ENCODE results near the gene ERC1. TPM values are rescaled to one million over a fixed set of nuclear protein-coding genes. Genes with fewer than 3 reads are reported as not detected.

ERC1 gene
- total and polyA plus RNA-seq, 9 of the 15 experiments (the other 6 are each of a cell fraction or from before 2014, with no cell fraction given) = 0.74 to 11.8 (median 4.8) TPM

GRCh38 chr12:1003600-1004271 lies 12.7 kb downstream of the ERC1 start:
- no TSS peak for BruUV-seq (replicated peaks)
- H3K9me3 ChIP-seq (replicated peaks; ENCODE audit: control insufficient read depth, insufficient read depth, low read depth, low read length) = no peaks in the 10 kb centered on the region
- no peak overlapping the region for H3K9ac ChIP-seq (ENCODE audit: insufficient read depth in 1 of 2, low read depth in 2 of 2, low read length in 2 of 2)
- H3K9me1 ChIP-seq (ENCODE audit: control insufficient read depth, insufficient read depth, low read length) = no peaks in the 10 kb centered on the region
- no peaks in the 10 kb centered on the region for H3K4me1 ChIP-seq (replicated peaks in 1 of 2; ENCODE audit: control insufficient read depth in 2 of 2, insufficient read depth in 2 of 2, low read length in 2 of 2)
- H2AFZ ChIP-seq (ENCODE audit: low read depth, low read length) = no peak overlapping the region
- DNase-seq (ENCODE audit: extremely low read depth in 1 of 4, low spot score in 3 of 4) (peak in 1 of 4 experiments; percentile 4), FAIRE-seq (peak; percentile 26), ATAC-seq (no peak; the same call in 2 of the 3 replicates)
- intact Hi-C loops (cut with micrococcal nuclease) = no loop called here
- no peaks in the 10 kb centered on the region for H4K20me1 ChIP-seq (replicated peaks; ENCODE audit: control insufficient read depth, insufficient read depth, low read length)
- 0 out of 3 replicates have a peak, but pooled peaks cover 3% of the 10 kb centered on the region for H3K79me2 ChIP-seq (ENCODE audit: control insufficient read depth, insufficient read depth, low read length)
- 54% methylated on average over 3 of the region's 3 CpGs for WGBS (ENCODE audit: insufficient coverage, low coverage, missing lambda C conversion rate)
- ChIA-PET CTCF (ENCODE audit: low intra/inter-chr PET ratio) (no interaction called here), POLR2A (no interaction called here)
- in situ Hi-C loops (cut with MboI) = no loop called here
- H3K4me2 ChIP-seq (ENCODE audit: insufficient read depth, low read length) = no peak overlapping the region
- no peak overlapping the region for H3K27ac ChIP-seq (ENCODE audit: extremely low read depth, low read depth, low read length)
- no peaks in the 10 kb centered on the region for H3K27me3 ChIP-seq (ENCODE audit: control insufficient read depth in 2 of 2, insufficient read depth in 2 of 2, low read length in 2 of 2)
- TF ChIP-seq SP1 (CRISPR knock-in tag; IDR thresholded peaks at IDR 0.05) = no peak
- no peaks in the 10 kb centered on the region for H3K36me3 ChIP-seq (ENCODE audit: control insufficient read depth, insufficient read depth, low read length)
- no peak overlapping the region for H3K4me3 ChIP-seq

GRCh38 chr12:1006255-1006654 lies 15.2 kb downstream of the ERC1 start:
- intact Hi-C loops (cut with micrococcal nuclease) (no loop called here), in situ Hi-C loops (cut with MboI) (no loop called here)
- POLR2A ChIA-PET = no interaction called here
- FAIRE-seq = no peak
- no peak overlapping the region for H3K27ac ChIP-seq (ENCODE audit: extremely low read depth, low read depth, low read length)
- H3K4me3 ChIP-seq = no peak overlapping the region
- H2AFZ ChIP-seq (ENCODE audit: low read depth, low read length) = no peak overlapping the region
- H3K27me3 ChIP-seq (ENCODE audit: control insufficient read depth in 2 of 2, insufficient read depth in 2 of 2, low read length in 2 of 2) = no peaks in the 10 kb centered on the region
- BruUV-seq (replicated peaks) = no TSS peak
- H3K9me3 ChIP-seq (replicated peaks; ENCODE audit: control insufficient read depth, insufficient read depth, low read depth, low read length) = no peaks in the 10 kb centered on the region
- no peak overlapping the region for H3K9ac ChIP-seq (ENCODE audit: insufficient read depth in 1 of 2, low read depth in 2 of 2, low read length in 2 of 2)
- no peaks in the 10 kb centered on the region for H3K9me1 ChIP-seq (ENCODE audit: control insufficient read depth, insufficient read depth, low read length)
- DNase-seq (ENCODE audit: extremely low read depth in 1 of 4, low spot score in 3 of 4) = no peak
- H3K4me2 ChIP-seq (ENCODE audit: insufficient read depth, low read length) = no peak overlapping the region
- H3K4me1 ChIP-seq (replicated peaks in 1 of 2; ENCODE audit: control insufficient read depth in 2 of 2, insufficient read depth in 2 of 2, low read length in 2 of 2) = no peaks in the 10 kb centered on the region
- 85% methylated on average over 5 of the region's 6 CpGs for WGBS (ENCODE audit: insufficient coverage, low coverage, missing lambda C conversion rate)
- H3K79me2 ChIP-seq (ENCODE audit: control insufficient read depth, insufficient read depth, low read length) = 0 out of 3 replicates have a peak, but pooled peaks cover 3% of the 10 kb centered on the region
- CTCF ChIA-PET (ENCODE audit: low intra/inter-chr PET ratio) = no interaction called here
- TF ChIP-seq ZNF57 (CRISPR knock-in tag; IDR thresholded peaks at IDR 0.05) (no peak), CCAR2 (IDR thresholded peaks at IDR 0.05; ENCODE audit: low read depth, low read length) (no peak), BHLHE40 (IDR thresholded peaks at IDR 0.05; ENCODE audit: low read length) (no peak), SRF (CRISPR knock-in tag; IDR thresholded peaks at IDR 0.05) (no peak), SETDB1 (IDR thresholded peaks at IDR 0.05; ENCODE audit: low read length) (no peak), IRF2 (CRISPR knock-in tag; IDR thresholded peaks at IDR 0.05) (no peak), ZBTB7A (IDR thresholded peaks at IDR 0.05; ENCODE audit: borderline replicate concordance, control insufficient read depth, low read depth, low read length) (no peak), ATF2 (CRISPR knock-in tag; IDR thresholded peaks at IDR 0.05) (no peak), ZNF639 (CRISPR knock-in tag; conservative IDR thresholded peaks at IDR 0.05 in 1 of 2, IDR thresholded peaks at IDR 0.05 in 1 of 2) (no peak), NR3C1 (CRISPR knock-in tag; IDR thresholded peaks at IDR 0.05) (no peak)
- H4K20me1 ChIP-seq (replicated peaks; ENCODE audit: control insufficient read depth, insufficient read depth, low read length) = no peaks in the 10 kb centered on the region
- no peak for ATAC-seq
- no peaks in the 10 kb centered on the region for H3K36me3 ChIP-seq (ENCODE audit: control insufficient read depth, insufficient read depth, low read length)

All from K562 (cell line).